ENCODE results near the gene CISH. TPM values are rescaled to one million over a fixed set of nuclear protein-coding genes. Genes with fewer than 3 reads are reported as not detected.
A peak's percentile ranks its signal among the peaks of the same experiment; 100 is the strongest.

The CISH gene
- total RNA-seq, 1 experiment from 2014 or later = 0.26 TPM

DNA sequence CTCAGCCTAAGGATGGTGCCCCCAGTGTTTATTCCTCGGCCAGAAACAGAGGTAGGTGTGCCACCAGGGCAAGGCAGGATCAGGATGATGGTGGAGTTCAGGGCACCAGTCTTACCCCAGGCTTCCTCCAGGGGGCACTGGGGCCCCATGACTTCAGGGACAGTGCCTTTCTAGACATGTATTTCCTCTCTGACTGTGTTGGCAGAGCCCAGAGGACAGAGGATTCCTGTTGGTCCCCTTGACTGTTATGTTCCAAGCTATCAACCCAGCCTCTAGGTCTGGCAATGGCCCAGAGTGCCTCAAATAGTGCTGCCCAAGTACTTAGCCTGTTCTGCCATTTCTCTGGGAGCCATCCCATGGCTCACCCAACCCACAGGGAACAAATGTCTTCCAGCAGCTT lies 39.4 kb downstream of the CISH start:
- Mint-ChIP-seq H3K9me3 (ENCODE audit: unreplicated experiment) (no peaks in the 10 kb centered on the region), H3K4me3 (ENCODE audit: unreplicated experiment) (no peak overlapping the region), H3K36me3 (ENCODE audit: insufficient read depth, unreplicated experiment) (peaks cover 5% of the 10 kb centered on the region), H3K27me3 (ENCODE audit: insufficient read depth, unreplicated experiment) (no peaks in the 10 kb centered on the region), H3K4me1 (ENCODE audit: insufficient read depth, unreplicated experiment) (no peaks in the 10 kb centered on the region), H3K27ac (ENCODE audit: low read depth, unreplicated experiment) (no peak overlapping the region)
- DNase-seq (ENCODE audit: unreplicated experiment) = peak; percentile 74
- intact Hi-C loops (cut with micrococcal nuclease) = loop anchor here (1.0 to 10.0 kb wide), 2 partner anchors 42 to 83 kb away; no protein-coding TSS in a partner anchor
- peak; percentile 88 for TF ChIP-seq CTCF (IDR thresholded peaks at IDR 0.05; ENCODE audit: unreplicated experiment)
- BruUV-seq (replicated peaks) = no TSS peak
- POLR2A ChIA-PET = interaction anchor here (0.6 to 5.4 kb wide), 5 partner anchors 30 to 961 kb away, joined by 3 to 63 read pairs (median 48); partner anchors contain the start of genes CISH, MANF and MAPKAPK3
- CTCF ChIA-PET = interaction anchor here (0.5 to 15.8 kb wide), 27 partner anchors 10 to 892 kb away, joined by 3 to 397 read pairs (median 3); partner anchors contain the start of genes CISH and MAPKAPK3

GRCh38 chr3:50571486-50571885 lies 40.1 kb downstream of the CISH start:
- no peak overlapping the region for H3K27ac Mint-ChIP-seq (ENCODE audit: low read depth, unreplicated experiment)
- CTCF ChIA-PET = interaction anchor here (0.6 to 15.8 kb wide), 15 partner anchors 11 to 819 kb away, joined by 3 to 397 read pairs (median 5); partner anchors contain the start of genes CISH, MAPKAPK3 and RBM15B
- no peaks in the 10 kb centered on the region for H3K27me3 Mint-ChIP-seq (ENCODE audit: insufficient read depth, unreplicated experiment)
- H3K4me1 Mint-ChIP-seq (ENCODE audit: insufficient read depth, unreplicated experiment) = no peaks in the 10 kb centered on the region
- DNase-seq (ENCODE audit: unreplicated experiment) = no peak
- H3K36me3 Mint-ChIP-seq (ENCODE audit: insufficient read depth, unreplicated experiment) = no peaks in the 10 kb centered on the region
- TF ChIP-seq CTCF (IDR thresholded peaks at IDR 0.05; ENCODE audit: unreplicated experiment) = no peak
- POLR2A ChIA-PET = interaction anchor here (0.6 to 5.4 kb wide), 4 partner anchors 30 to 962 kb away, joined by 3 to 63 read pairs (median 54); partner anchors contain the start of genes CISH and MAPKAPK3
- BruUV-seq (replicated peaks) = no TSS peak
- intact Hi-C loops (cut with micrococcal nuclease) = loop anchor here (10.0 kb wide), 1 partner anchor 83 kb away; no protein-coding TSS in a partner anchor
- no peaks in the 10 kb centered on the region for H3K9me3 Mint-ChIP-seq (ENCODE audit: unreplicated experiment)
- no peak overlapping the region for H3K4me3 Mint-ChIP-seq (ENCODE audit: unreplicated experiment)

- Mint-ChIP-seq H3K9me3 (ENCODE audit: unreplicated experiment) (no peaks in the 10 kb centered on the region), H3K4me3 (ENCODE audit: unreplicated experiment) (peak overlapping the region; percentile 91), H3K36me3 (ENCODE audit: insufficient read depth, unreplicated experiment) (no peaks in the 10 kb centered on the region), H3K27me3 (ENCODE audit: insufficient read depth, unreplicated experiment) (no peaks in the 10 kb centered on the region), H3K27ac (ENCODE audit: low read depth, unreplicated experiment) (no peak overlapping the region), H3K4me1 (ENCODE audit: insufficient read depth, unreplicated experiment) (no peaks in the 10 kb centered on the region)
- TF ChIP-seq CTCF (IDR thresholded peaks at IDR 0.05; ENCODE audit: unreplicated experiment) = no peak
- no TSS peak for BruUV-seq (replicated peaks)
- ChIA-PET POLR2A (interaction anchor here (0.8 to 5.4 kb wide), 8 partner anchors 8 to 820 kb away, joined by 3 to 63 read pairs (median 17); partner anchors contain the start of genes CISH, MANF and MAPKAPK3), CTCF (interaction anchor here (0.6 to 15.8 kb wide), 18 partner anchors 12 to 1098 kb away, joined by 3 to 397 read pairs (median 5); partner anchors contain the start of genes CISH, MANF, MAPKAPK3 and RBM15B)
- intact Hi-C loops (cut with micrococcal nuclease) = loop anchor here (10.0 kb wide), 1 partner anchor 84 kb away; no protein-coding TSS in a partner anchor
- no peak for DNase-seq (ENCODE audit: unreplicated experiment)
These were observed 40.9 kb downstream of the CISH start for GRCh38 chr3:50570508-50571279.
